GM12875 (cell line): Measurements from ENCODE around the gene SCRN1.

Experiments
- H3K4me3 ChIP-seq: one replicate; pipeline ENCODE4 v1.5.1; 2011; ENCODE audit warnings: low read depth, low read length, control low read depth
- TF ChIP-seq, protein P1 (sequence below): IDR thresholded peaks from 2 replicates; pipeline ENCODE4 v1.5.1; 2011; ENCODE audit warnings: low read depth, mild to moderate bottlenecking, control low read depth, inconsistent platforms, low read length, moderate library complexity, borderline replicate concordance; ENCODE audit not compliant: insufficient read depth

The SCRN1 gene

DNA sequence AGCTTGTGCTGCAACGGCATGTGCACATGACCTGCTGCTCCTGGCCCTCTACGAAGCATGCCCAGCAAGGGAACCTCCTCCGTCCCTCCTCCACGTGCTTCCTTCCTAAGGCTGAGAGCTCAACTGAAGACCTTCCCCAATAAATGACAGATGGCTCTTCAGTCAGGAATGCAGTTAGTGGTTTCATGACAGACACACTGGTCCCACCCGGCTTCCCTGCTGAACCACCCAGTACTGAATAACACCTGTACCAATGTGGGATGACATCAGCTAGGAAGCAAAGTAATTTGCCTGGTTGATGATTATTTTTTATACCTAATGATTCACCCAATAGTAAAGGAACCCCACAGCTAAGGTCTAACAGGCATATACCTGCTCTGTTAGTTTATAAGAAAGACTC is 69.1 kb downstream of the SCRN1 start:
- TF ChIP-seq, protein P1, sequence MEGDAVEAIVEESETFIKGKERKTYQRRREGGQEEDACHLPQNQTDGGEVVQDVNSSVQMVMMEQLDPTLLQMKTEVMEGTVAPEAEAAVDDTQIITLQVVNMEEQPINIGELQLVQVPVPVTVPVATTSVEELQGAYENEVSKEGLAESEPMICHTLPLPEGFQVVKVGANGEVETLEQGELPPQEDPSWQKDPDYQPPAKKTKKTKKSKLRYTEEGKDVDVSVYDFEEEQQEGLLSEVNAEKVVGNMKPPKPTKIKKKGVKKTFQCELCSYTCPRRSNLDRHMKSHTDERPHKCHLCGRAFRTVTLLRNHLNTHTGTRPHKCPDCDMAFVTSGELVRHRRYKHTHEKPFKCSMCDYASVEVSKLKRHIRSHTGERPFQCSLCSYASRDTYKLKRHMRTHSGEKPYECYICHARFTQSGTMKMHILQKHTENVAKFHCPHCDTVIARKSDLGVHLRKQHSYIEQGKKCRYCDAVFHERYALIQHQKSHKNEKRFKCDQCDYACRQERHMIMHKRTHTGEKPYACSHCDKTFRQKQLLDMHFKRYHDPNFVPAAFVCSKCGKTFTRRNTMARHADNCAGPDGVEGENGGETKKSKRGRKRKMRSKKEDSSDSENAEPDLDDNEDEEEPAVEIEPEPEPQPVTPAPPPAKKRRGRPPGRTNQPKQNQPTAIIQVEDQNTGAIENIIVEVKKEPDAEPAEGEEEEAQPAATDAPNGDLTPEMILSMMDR = no peak
- no peak overlapping the region for H3K4me3 ChIP-seq

DNA sequence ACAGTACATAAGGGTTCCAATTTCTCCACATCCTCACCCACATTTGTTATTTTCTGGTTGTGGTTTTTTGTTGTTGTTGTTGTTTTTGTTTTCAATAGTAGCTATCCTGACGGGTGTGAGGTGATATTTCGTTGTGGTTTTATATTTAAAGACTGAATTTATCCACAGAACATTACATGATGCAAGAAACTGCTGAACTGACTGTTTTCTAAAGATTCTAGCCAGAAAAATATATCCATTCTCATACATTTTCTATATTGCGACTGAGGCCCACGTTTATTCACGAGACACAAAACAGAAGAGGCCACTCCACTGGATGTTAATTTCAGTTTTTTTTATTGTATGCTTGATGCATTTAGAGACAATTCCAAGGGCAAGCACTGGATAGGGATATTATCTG is 69.8 kb downstream of the SCRN1 start:
- H3K4me3 ChIP-seq = no peak overlapping the region

DNA sequence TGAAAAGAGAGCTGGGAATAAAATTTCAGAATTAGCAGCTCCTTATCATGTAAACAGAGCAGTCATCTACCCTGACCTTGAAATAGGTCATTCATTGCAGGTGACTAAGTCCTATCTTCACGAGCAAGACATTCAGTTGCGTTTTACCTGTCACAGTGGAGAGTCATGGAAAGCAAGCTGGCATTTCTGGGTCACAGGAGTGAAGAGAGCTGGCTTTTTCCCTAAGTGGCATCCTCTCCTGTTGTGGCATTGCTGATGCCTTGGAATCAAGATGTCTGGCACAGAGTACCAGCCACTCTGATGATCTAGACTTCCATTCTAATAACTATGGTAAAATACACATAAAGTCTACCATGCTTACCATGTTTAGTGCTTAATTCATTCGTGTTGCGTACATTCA is 70.8 kb downstream of the SCRN1 start:
- no peak overlapping the region for H3K4me3 ChIP-seq
- TF ChIP-seq, protein P1 = no peak

More for the DNA sequence above, 69.8 kb downstream of the SCRN1 start:
- TF ChIP-seq, protein P1 = no peak

DNA sequence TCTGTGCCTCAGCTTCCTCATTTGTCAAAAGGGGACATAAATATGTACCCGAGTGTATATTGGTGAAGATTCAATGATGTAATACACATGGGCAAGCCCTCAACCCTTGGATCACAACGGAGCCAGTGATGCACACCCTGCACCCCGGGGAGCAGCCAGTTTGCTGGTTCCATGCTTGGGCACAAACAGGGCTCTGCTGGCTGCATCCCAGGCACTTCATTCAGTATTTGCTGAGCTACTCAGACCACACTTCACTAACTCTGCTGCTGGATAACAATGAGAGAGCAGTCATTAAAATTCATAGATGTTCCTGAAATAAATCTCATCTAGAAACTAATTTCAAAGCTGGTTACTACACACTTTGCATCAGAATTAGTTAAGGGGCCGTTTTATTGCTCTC is 72.0 kb downstream of the SCRN1 start:
- no peak overlapping the region for H3K4me3 ChIP-seq
- TF ChIP-seq, protein P1 = no peak

DNA sequence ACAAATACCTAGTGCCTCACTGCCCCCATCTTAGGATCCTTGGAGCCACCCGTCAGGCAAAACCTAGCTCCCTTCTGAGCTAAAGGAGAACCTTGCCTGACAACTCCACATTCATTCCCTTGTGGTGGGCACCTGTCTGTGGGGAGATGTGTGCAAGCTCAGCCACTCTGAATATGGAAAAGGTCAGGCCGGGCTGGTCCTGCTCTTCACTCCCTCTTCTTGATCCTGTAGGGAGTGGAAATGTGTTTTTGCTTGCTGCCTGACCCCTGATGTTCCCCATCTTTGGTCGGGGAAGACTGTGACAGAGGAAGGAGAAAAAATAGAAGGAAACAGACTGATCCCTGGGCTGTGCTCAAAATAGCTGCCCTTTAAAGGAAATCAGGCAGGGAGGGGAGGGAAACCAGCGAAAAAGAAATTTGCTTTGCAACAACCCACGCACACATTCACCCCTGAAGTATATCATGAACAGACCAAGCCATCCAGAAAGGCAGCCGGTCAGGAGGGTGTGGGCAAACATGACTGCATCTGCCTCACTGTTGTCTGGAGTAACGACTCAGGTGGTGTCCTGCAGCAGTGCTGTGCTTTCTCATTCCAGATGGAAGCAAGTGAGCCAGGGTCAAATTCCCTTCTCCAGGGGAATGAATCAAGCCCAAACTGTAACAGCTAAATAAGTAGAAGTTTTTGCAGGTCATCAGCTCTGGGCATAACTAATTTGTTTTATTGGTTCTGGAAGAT is 74.0 kb downstream of the SCRN1 start:
- no peak overlapping the region for H3K4me3 ChIP-seq
- TF ChIP-seq, protein P1 = no peak

DNA sequence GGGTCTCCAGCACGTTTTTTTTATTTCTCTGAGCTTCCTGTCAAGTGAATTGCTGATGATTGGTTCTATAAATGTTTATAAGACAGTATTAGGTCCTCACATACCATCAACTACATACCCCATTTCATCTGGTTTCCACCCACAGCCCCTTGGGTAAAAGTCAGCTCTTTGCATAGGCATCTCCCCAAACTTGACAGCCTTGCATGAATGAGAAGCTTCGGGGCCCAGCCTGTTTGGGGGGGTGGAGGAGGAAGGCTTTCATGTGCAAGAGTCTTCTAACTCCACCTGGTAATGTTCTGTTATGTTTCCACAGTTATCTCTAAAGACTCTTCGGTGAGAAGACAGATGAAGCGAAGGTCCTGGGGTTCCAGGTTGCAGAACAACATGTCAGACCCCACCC is 75.4 kb downstream of the SCRN1 start:
- TF ChIP-seq, protein P1 = no peak
- H3K4me3 ChIP-seq = no peak overlapping the region
